Astrocyte of the spinal cord (primary cell): ENCODE measurements around the gene BPTF.
"Not testable (repeated sequence)": the region's sequence is repeated elsewhere in the genome, so short reads cannot be mapped to it uniquely, and the experiment has no call there.

ENCODE experiments used
- DNase-seq: peaks from one replicate; pipeline ENCODE4 v3.0.0; 2011; ENCODE audit warnings: low read depth, low spot score
- H3K4me3 ChIP-seq: 2 replicates; pipeline ENCODE4 v1.5.1; 2011; ENCODE audit warnings: low read depth, mild to moderate bottlenecking, low read length, moderate library complexity
- in situ Hi-C: cut with HindIII; loops from 2 replicates; pipeline ENCODE4 v1.10.0; 2017; ENCODE audit warnings: low sequenced_read_pairs
- TF ChIP-seq, protein P1 (sequence below): IDR thresholded peaks from 2 replicates; pipeline ENCODE4 v1.5.1; 2012; ENCODE audit warnings: low read depth, mild to moderate bottlenecking, low read length, inconsistent platforms

Gene BPTF

GRCh38 chr17:68011199-68011665 is 185.9 kb downstream of the BPTF start:
- peak overlapping the region; percentile 26 for H3K4me3 ChIP-seq
- in situ Hi-C loops = no loop called here
- no peak for DNase-seq
- TF ChIP-seq, protein P1, sequence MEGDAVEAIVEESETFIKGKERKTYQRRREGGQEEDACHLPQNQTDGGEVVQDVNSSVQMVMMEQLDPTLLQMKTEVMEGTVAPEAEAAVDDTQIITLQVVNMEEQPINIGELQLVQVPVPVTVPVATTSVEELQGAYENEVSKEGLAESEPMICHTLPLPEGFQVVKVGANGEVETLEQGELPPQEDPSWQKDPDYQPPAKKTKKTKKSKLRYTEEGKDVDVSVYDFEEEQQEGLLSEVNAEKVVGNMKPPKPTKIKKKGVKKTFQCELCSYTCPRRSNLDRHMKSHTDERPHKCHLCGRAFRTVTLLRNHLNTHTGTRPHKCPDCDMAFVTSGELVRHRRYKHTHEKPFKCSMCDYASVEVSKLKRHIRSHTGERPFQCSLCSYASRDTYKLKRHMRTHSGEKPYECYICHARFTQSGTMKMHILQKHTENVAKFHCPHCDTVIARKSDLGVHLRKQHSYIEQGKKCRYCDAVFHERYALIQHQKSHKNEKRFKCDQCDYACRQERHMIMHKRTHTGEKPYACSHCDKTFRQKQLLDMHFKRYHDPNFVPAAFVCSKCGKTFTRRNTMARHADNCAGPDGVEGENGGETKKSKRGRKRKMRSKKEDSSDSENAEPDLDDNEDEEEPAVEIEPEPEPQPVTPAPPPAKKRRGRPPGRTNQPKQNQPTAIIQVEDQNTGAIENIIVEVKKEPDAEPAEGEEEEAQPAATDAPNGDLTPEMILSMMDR = peak; percentile 78

GRCh38 chr17:68013385-68013784 is 188.1 kb downstream of the BPTF start:
- TF ChIP-seq, protein P1 = no peak
- DNase-seq = no peak
- in situ Hi-C loops = no loop called here
- no peak overlapping the region for H3K4me3 ChIP-seq

GRCh38 chr17:68015081-68015723 is 189.9 kb downstream of the BPTF start:
- in situ Hi-C loops = no loop called here
- TF ChIP-seq, protein P1 = no peak
- no peak for DNase-seq
- no peak overlapping the region for H3K4me3 ChIP-seq

DNA sequence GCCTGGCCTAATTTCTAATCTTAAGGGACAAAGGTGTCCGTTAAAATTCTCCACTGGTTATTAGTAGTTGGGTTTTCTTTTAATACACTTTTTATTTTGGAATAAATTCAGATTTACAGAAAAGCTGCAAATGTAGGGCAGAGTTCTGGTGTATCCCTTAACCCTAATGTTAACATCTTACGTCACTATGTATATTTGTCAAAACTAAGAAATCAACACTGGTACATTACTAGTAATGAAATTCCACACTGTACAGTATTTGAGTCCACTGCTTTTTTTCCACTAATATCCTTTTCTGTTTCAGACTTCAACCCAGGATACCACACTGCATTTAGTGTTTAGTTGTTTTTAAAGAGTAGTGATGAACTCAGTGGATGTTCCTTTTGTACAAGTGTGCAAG is 191.5 kb downstream of the BPTF start:
- H3K4me3 ChIP-seq = no peak overlapping the region
- in situ Hi-C loops = no loop called here
- TF ChIP-seq, protein P1 = no peak
- no peak for DNase-seq

- H3K4me3 ChIP-seq, DNase-seq, in situ Hi-C loops: not testable (repeated sequence)
These were observed 193.2 kb downstream of the BPTF start for GRCh38 chr17:68018493-68018892.

DNA sequence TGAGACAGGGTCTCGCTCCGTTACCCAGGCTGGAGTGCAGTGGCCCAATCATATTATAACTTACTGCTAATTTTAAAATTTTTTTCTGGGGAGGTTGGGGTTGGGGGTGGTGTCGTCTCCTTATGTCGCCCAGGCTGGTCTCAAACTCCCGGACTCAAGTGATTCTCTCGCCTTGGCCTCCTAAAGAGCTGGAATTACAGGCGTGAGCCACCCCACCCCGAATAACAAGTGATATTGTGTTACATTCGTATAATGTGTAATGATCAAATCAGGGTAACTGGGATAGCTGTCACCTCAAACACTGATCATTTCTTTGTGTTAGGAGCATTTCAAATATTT is 194.0 kb downstream of the BPTF start:
- TF ChIP-seq, protein P1 = no peak
- H3K4me3 ChIP-seq = no peak overlapping the region
- no peak for DNase-seq
- in situ Hi-C loops = no loop called here

GRCh38 chr17:68019675-68020408 is 194.5 kb downstream of the BPTF start:
- H3K4me3 ChIP-seq = peak overlapping the region; percentile 56
- DNase-seq = peak; percentile 96
- TF ChIP-seq, protein P1 = no peak
- in situ Hi-C loops = no loop called here
